IMR-90 (cell line): ENCODE results near the gene B4GALT5. TPM values are rescaled to one million over a fixed set of nuclear protein-coding genes. Genes with fewer than 3 reads are reported as not detected.

Experiments
- ATAC-seq: fragments of 200-7000 bp; cut with Tn5 transposase; 2 replicates; pipeline ENCODE4 v1.9.1; 2020; ENCODE audit warnings: low read depth, mild to moderate bottlenecking, moderate library complexity
- BruUV-seq: library from RNA; stranded (reverse); fragments of 400-500 nt; replicated peaks from 2 replicates; lab custom pipeline; 2021; lab: Mats Ljungman, UMichigan
- CTCF ChIA-PET: fragments of 300-600 bp; formaldehyde crosslinking; extraction: SDS; loops from one replicate; lab custom pipeline; 2021; ENCODE audit warnings: antibody characterized with exemption; lab: Yijun Ruan, JAX
- POLR2A ChIA-PET: fragments of 300-600 bp; sonication (Branson Sonifier 250); formaldehyde crosslinking; loops from one replicate; lab custom pipeline; 2022; ENCODE audit warnings: antibody characterized with exemption; ENCODE audit not compliant: unreplicated experiment; lab: Charles Lee
- DNase-seq: peaks from one replicate; pipeline ENCODE4 v3.0.0; 2013
- H2AFZ ChIP-seq: replicated peaks from 2 replicates; pipeline ENCODE3; 2013; ENCODE audit warnings: low read length, mild to moderate bottlenecking; ENCODE audit not compliant: poor library complexity
- H2AK5ac ChIP-seq: 2 replicates; pipeline ENCODE4 v1.6.1; 2013; ENCODE audit warnings: low read depth, low read length, inconsistent platforms
- H2AK9ac ChIP-seq: replicated peaks from 2 replicates; pipeline ENCODE3; 2013; ENCODE audit warnings: mild to moderate bottlenecking, low read depth, low read length, moderate library complexity; ENCODE audit not compliant: poor library complexity
- H2BK120ac ChIP-seq: 2 replicates; pipeline ENCODE4 v1.6.1; 2013; ENCODE audit warnings: low read depth, low read length, inconsistent platforms
- H2BK15ac ChIP-seq: 3 replicates; pipeline ENCODE4 v1.6.1; 2013; ENCODE audit warnings: low read depth, low read length, inconsistent platforms
- H2BK20ac ChIP-seq: 2 replicates; pipeline ENCODE4 v1.6.1; 2013; ENCODE audit warnings: low read depth, mild to moderate bottlenecking, inconsistent platforms, low read length, moderate library complexity
- H2BK5ac ChIP-seq: 2 replicates; pipeline ENCODE4 v1.6.1; 2013; ENCODE audit warnings: mild to moderate bottlenecking, low read depth, low read length, inconsistent platforms; ENCODE audit not compliant: poor library complexity, severe bottlenecking
- H3K14ac ChIP-seq: replicated peaks from 2 replicates; pipeline ENCODE4 v1.6.1; 2013; ENCODE audit warnings: low read depth, low read length, inconsistent platforms
- H3K18ac ChIP-seq: 2 replicates; pipeline ENCODE4 v1.6.1; 2013; ENCODE audit warnings: low read depth, low read length, control low read depth
- H3K23ac ChIP-seq: 2 replicates; pipeline ENCODE4 v1.6.1; 2013; ENCODE audit warnings: low read depth, low read length, inconsistent platforms
- H3K27ac ChIP-seq: 2 replicates; pipeline ENCODE4 v1.5.1; 2013; ENCODE audit warnings: mild to moderate bottlenecking, control low read depth, low read length; ENCODE audit not compliant: insufficient read depth
- H3K27me3 ChIP-seq: 2 replicates; pipeline ENCODE4 v1.6.1; 2013; ENCODE audit warnings: low read length; ENCODE audit not compliant: control insufficient read depth, insufficient read depth
- H3K36me3 ChIP-seq: 2 replicates; pipeline ENCODE4 v1.6.1; 2013; ENCODE audit warnings: low read length, mixed read lengths; ENCODE audit not compliant: control insufficient read depth, insufficient read depth
- H3K4ac ChIP-seq: 2 replicates; pipeline ENCODE4 v1.6.1; 2013; ENCODE audit warnings: low read depth, low read length, inconsistent platforms
- H3K4me1 ChIP-seq: 2 replicates; pipeline ENCODE4 v1.6.1; 2013; ENCODE audit warnings: low read length, mixed read lengths; ENCODE audit not compliant: control insufficient read depth, insufficient read depth
- H3K4me2 ChIP-seq: 2 replicates; pipeline ENCODE4 v1.6.1; 2013; ENCODE audit warnings: low read depth, mild to moderate bottlenecking, control low read depth, low read length, moderate library complexity
- H3K4me3 ChIP-seq: 2 replicates; pipeline ENCODE4 v1.5.1; 2013; ENCODE audit warnings: low read depth, mild to moderate bottlenecking, control low read depth, low read length, moderate library complexity; ENCODE audit not compliant: insufficient read depth
- H3K56ac ChIP-seq: 2 replicates; pipeline ENCODE4 v1.6.1; 2013; ENCODE audit warnings: low read length, inconsistent platforms; ENCODE audit not compliant: insufficient read depth; ENCODE audit errors: extremely low read depth
- H3K79me1 ChIP-seq, 2 experiments: 2 replicates each; pipeline ENCODE4 v1.6.1; 2013; ENCODE audit warnings: low read length in 2 of 2, inconsistent platforms in 1 of 2, low read depth in 1 of 2
- H3K9ac ChIP-seq: 2 replicates; pipeline ENCODE4 v1.6.1; 2013; ENCODE audit warnings: low read depth, low read length, control low read depth
- H3K9me1 ChIP-seq: 2 replicates; pipeline ENCODE4 v1.6.1; 2013; ENCODE audit warnings: low read length, inconsistent platforms; ENCODE audit not compliant: insufficient read depth
- H3K9me3 ChIP-seq: 2 replicates; pipeline ENCODE4 v1.6.1; 2013; ENCODE audit warnings: low read length; ENCODE audit not compliant: control insufficient read depth, insufficient read depth
- H4K20me1 ChIP-seq: 2 replicates; pipeline ENCODE4 v1.6.1; 2013; ENCODE audit warnings: low read length, inconsistent platforms; ENCODE audit not compliant: insufficient read depth
- H4K5ac ChIP-seq: 2 replicates; pipeline ENCODE4 v1.6.1; 2013; ENCODE audit warnings: mild to moderate bottlenecking, low read depth, low read length, control low read depth
- H4K8ac ChIP-seq, 2 experiments: 2 replicates each; pipeline ENCODE4 v1.6.1; 2013; ENCODE audit warnings: low read depth in 2 of 2, low read length in 2 of 2, control low read depth in 1 of 2, inconsistent platforms in 1 of 2
- H4K91ac ChIP-seq: 2 replicates; pipeline ENCODE4 v1.6.1; 2013; ENCODE audit warnings: low read depth, low read length, inconsistent platforms; ENCODE audit not compliant: insufficient read depth
- BHLHE40 ChIP-seq: fragments of 150-350 bp; IDR thresholded peaks from 2 replicates; pipeline ENCODE4 v1.6.1; 2016; ENCODE audit warnings: mild to moderate bottlenecking, low read depth, low read length
- CEBPB ChIP-seq: IDR thresholded peaks from 2 replicates; pipeline ENCODE4 v1.6.1; 2012; ENCODE audit warnings: low read depth, low read length, improper control_type of control experiment
- CHD1 ChIP-seq: IDR thresholded peaks from 2 replicates; pipeline ENCODE4 v1.6.1; 2012; ENCODE audit warnings: low read depth, low read length, improper control_type of control experiment
- FOS ChIP-seq: fragments of 150-350 bp; IDR thresholded peaks from 2 replicates; pipeline ENCODE4 v1.6.1; 2016; ENCODE audit warnings: low read depth, low read length
- MAFK ChIP-seq: IDR thresholded peaks from 2 replicates; pipeline ENCODE4 v1.6.1; 2012; ENCODE audit warnings: low read depth, low read length, improper control_type of control experiment
- MAZ ChIP-seq: IDR thresholded peaks from 2 replicates; pipeline ENCODE4 v1.6.1; 2012; ENCODE audit warnings: low read depth, mild to moderate bottlenecking, low read length, improper control_type of control experiment, moderate library complexity, borderline replicate concordance
- MXI1 ChIP-seq: IDR thresholded peaks from 2 replicates; pipeline ENCODE4 v1.6.1; 2012; ENCODE audit warnings: low read depth, mild to moderate bottlenecking, low read length, moderate library complexity, borderline replicate concordance
- NFE2L2 ChIP-seq: fragments of 150-350 bp; IDR thresholded peaks from 2 replicates; pipeline ENCODE4 v1.6.1; 2016; ENCODE audit warnings: low read depth, mild to moderate bottlenecking, low read length
- POLR2A ChIP-seq: IDR thresholded peaks from 2 replicates; pipeline ENCODE4 v1.6.1; 2012; ENCODE audit warnings: mild to moderate bottlenecking, low read depth, low read length
- RAD21 ChIP-seq: IDR thresholded peaks from 2 replicates; pipeline ENCODE4 v1.6.1; 2012; ENCODE audit warnings: low read length, improper control_type of control experiment
- RCOR1 ChIP-seq: IDR thresholded peaks from 2 replicates; pipeline ENCODE4 v1.6.1; 2012; ENCODE audit warnings: mild to moderate bottlenecking, low read length, improper control_type of control experiment; ENCODE audit not compliant: insufficient replicate concordance
- RFX5 ChIP-seq: IDR thresholded peaks from 2 replicates; pipeline ENCODE4 v1.8.0; 2012; ENCODE audit warnings: low read depth, mild to moderate bottlenecking, low read length, moderate library complexity
- SMC3 ChIP-seq: fragments of 150-350 bp; IDR thresholded peaks from 2 replicates; pipeline ENCODE4 v1.6.1; 2016; ENCODE audit warnings: low read depth, mild to moderate bottlenecking, antibody characterized with exemption, low read length, moderate library complexity
- WGBS, 2 experiments: methylation state at CpG; one replicate each; pipeline versions ENCODE4 v1.1.5 to v1.1.7; 2013; ENCODE audit warnings: missing lambda C conversion rate in 2 of 2; ENCODE audit not compliant: insufficient read length in 1 of 2; ENCODE audit errors: extremely low coverage in 2 of 2; 5-methylcytosine and 5-hydroxymethylcytosine counted together
- dilution Hi-C: fragments of 300-500 bp; cut with HindIII; formaldehyde crosslinking; loops from one replicate; pipeline ENCODE4 v1.14.3; 2018; ENCODE audit warnings: low sequenced_read_pairs; ENCODE audit not compliant: unreplicated experiment
- in situ Hi-C: fragments of 300-500 bp; cut with MboI; formaldehyde crosslinking; loops from 3 replicates; pipeline ENCODE4 v1.14.3; 2019; ENCODE audit warnings: low sequenced_read_pairs, inconsistent platforms, mixed read lengths
- intact Hi-C: fragments of 100-400 bp; cut with micrococcal nuclease; formaldehyde crosslinking; loops from 2 replicates; pipeline ENCODE4 v1.10.0; 2022
- polyA plus RNA-seq, 3 experiments: library from polyadenylated mRNA; depleted of rRNA; stranded (reverse); fragments of >200 nt; gene quantifications; 2 replicates each; pipeline ENCODE4 v1.2.3, GENCODE V29; 2012; ENCODE audit warnings: low replicate concordance in 1 of 3
- total RNA-seq: library from RNA; depleted of rRNA; stranded (reverse); fragments of >200 nt; gene quantifications from 2 replicates; pipeline ENCODE4 v1.2.3, GENCODE V29; 2012
- TF ChIP-seq, protein P1 (sequence below): conservative IDR thresholded peaks from 2 replicates; pipeline ENCODE4 v1.5.1; 2012; ENCODE audit warnings: mild to moderate bottlenecking, low read depth, low read length, improper control_type of control experiment
- TF ChIP-seq, protein P2 (sequence below): fragments of 150-350 bp; IDR thresholded peaks from 2 replicates; pipeline ENCODE4 v1.6.1; 2017; ENCODE audit warnings: mild to moderate bottlenecking, antibody characterized with exemption, low read length, low read depth
- TF ChIP-seq, protein P3 (sequence below): fragments of 150-350 bp; IDR thresholded peaks from 2 replicates; pipeline ENCODE4 v1.6.1; 2016; ENCODE audit warnings: low read depth, mild to moderate bottlenecking, low read length, moderate library complexity, borderline replicate concordance

Gene B4GALT5
- total and polyA plus RNA-seq, 2 of the 4 experiments (the other 2 are of a cell fraction) = 11.3 to 20.4 TPM

DNA sequence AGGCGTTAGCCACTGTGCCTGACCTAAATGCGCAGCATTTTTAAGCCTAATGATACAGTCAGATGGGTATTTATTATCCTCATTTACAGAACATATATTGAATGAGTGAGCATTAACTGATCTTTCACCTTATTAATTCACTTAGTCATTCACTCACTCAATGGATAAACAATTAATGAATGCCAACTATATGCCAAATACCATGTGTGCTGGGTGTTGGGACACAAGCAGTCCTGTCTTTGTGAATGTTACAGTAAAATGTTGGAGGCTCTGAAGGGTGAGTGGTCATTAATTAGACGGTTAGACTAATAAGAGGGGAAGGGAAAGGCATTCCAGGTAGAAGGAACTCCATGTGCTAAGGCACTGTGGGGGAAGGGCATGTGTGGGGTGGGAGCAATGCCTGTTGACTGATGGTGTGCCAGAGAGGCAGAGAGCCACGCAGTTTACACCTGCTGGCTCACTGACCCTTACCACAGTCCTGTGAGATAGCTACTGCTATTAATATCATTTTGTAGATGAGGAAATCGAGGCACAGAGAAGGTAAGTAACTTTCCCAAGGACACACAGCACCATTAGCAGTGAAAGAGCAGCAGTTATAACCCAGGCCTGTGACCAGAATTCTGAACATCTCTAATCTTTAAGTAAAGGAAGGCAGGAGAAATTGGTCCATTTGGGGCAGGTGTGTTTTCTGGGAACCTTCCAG lies 38.7 kb upstream of the B4GALT5 start:
- H3K27me3 ChIP-seq = peaks cover 14% of the 10 kb centered on the region
- no peak overlapping the region for H2BK15ac ChIP-seq
- no peak for TF ChIP-seq MAFK
- TF ChIP-seq SMC3 = no peak
- TF ChIP-seq MXI1 = no peak
- TF ChIP-seq NFE2L2 = no peak
- TF ChIP-seq, protein P1, sequence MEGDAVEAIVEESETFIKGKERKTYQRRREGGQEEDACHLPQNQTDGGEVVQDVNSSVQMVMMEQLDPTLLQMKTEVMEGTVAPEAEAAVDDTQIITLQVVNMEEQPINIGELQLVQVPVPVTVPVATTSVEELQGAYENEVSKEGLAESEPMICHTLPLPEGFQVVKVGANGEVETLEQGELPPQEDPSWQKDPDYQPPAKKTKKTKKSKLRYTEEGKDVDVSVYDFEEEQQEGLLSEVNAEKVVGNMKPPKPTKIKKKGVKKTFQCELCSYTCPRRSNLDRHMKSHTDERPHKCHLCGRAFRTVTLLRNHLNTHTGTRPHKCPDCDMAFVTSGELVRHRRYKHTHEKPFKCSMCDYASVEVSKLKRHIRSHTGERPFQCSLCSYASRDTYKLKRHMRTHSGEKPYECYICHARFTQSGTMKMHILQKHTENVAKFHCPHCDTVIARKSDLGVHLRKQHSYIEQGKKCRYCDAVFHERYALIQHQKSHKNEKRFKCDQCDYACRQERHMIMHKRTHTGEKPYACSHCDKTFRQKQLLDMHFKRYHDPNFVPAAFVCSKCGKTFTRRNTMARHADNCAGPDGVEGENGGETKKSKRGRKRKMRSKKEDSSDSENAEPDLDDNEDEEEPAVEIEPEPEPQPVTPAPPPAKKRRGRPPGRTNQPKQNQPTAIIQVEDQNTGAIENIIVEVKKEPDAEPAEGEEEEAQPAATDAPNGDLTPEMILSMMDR = no peak
- TF ChIP-seq RFX5 = no peak
- TF ChIP-seq RAD21 = no peak
- no peak for TF ChIP-seq RCOR1
- no peak for TF ChIP-seq CEBPB
- no peak for TF ChIP-seq POLR2A
- TF ChIP-seq CHD1 = no peak
- TF ChIP-seq, protein P2, sequence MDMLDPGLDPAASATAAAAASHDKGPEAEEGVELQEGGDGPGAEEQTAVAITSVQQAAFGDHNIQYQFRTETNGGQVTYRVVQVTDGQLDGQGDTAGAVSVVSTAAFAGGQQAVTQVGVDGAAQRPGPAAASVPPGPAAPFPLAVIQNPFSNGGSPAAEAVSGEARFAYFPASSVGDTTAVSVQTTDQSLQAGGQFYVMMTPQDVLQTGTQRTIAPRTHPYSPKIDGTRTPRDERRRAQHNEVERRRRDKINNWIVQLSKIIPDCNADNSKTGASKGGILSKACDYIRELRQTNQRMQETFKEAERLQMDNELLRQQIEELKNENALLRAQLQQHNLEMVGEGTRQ = no peak
- no peak for TF ChIP-seq FOS
- TF ChIP-seq BHLHE40 = no peak
- no peak for TF ChIP-seq MAZ
- TF ChIP-seq, protein P3, sequence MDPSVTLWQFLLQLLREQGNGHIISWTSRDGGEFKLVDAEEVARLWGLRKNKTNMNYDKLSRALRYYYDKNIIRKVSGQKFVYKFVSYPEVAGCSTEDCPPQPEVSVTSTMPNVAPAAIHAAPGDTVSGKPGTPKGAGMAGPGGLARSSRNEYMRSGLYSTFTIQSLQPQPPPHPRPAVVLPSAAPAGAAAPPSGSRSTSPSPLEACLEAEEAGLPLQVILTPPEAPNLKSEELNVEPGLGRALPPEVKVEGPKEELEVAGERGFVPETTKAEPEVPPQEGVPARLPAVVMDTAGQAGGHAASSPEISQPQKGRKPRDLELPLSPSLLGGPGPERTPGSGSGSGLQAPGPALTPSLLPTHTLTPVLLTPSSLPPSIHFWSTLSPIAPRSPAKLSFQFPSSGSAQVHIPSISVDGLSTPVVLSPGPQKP = no peak
- in situ Hi-C loops (no loop called here), intact Hi-C loops (no loop called here), dilution Hi-C loops (no loop called here)
- no peaks in the 10 kb centered on the region for H3K9me1 ChIP-seq
- no peak overlapping the region for H3K14ac ChIP-seq
- H3K23ac ChIP-seq = no peak overlapping the region
- H4K91ac ChIP-seq = no peak overlapping the region
- peaks cover 5% of the 10 kb centered on the region; the same call in 1 of the 2 replicates for H3K4me1 ChIP-seq
- H2BK20ac ChIP-seq = no peak overlapping the region
- H2BK120ac ChIP-seq = no peak overlapping the region
- H4K20me1 ChIP-seq = no peaks in the 10 kb centered on the region; the same call in 1 of the 2 replicates
- H3K56ac ChIP-seq = no peak overlapping the region
- H3K27ac ChIP-seq = no peak overlapping the region
- H3K4me3 ChIP-seq = no peak overlapping the region
- H3K9me3 ChIP-seq = no peaks in the 10 kb centered on the region
- 83% methylated on average over 1 of the region's 5 CpGs; no CpG with 5 or more reads in 1 of the 2 experiments for WGBS, 2 experiments
- CTCF ChIA-PET = no interaction called here
- H3K9ac ChIP-seq = no peak overlapping the region
- H3K4me2 ChIP-seq = no peak overlapping the region
- no peak overlapping the region for H2AFZ ChIP-seq
- ATAC-seq (no peak), DNase-seq (no peak)
- no peak overlapping the region for H3K18ac ChIP-seq
- H2BK5ac ChIP-seq = no peak overlapping the region
- POLR2A ChIA-PET = no interaction called here
- H4K5ac ChIP-seq = no peak overlapping the region
- no peak overlapping the region for H4K8ac ChIP-seq
- H2AK9ac ChIP-seq = no peak overlapping the region
- no TSS peak for BruUV-seq
- H3K36me3 ChIP-seq = no peaks in the 10 kb centered on the region
- no peaks in the 10 kb centered on the region for H3K79me1 ChIP-seq
- H2AK5ac ChIP-seq = no peak overlapping the region
- no peak overlapping the region for H3K4ac ChIP-seq
